ENCODE data around the gene THADA. TPM values are rescaled to one million over a fixed set of nuclear protein-coding genes. Genes with fewer than 3 reads are reported as not detected.
"Not testable (repeated sequence)": the region's sequence is repeated elsewhere in the genome, so short reads cannot be mapped to it uniquely, and the experiment has no call there.

Gene THADA
- total RNA-seq, 2 experiments from 2014 or later = 34.5 to 35.2 TPM

GRCh38 chr2:43610361-43610760 is 14.5 kb upstream of the THADA start:
- DNase-seq = no peak
- Mint-ChIP-seq H3K27me3 (no peaks in the 10 kb centered on the region), H3K4me3 (no peak overlapping the region), H3K27ac (no peak overlapping the region), H3K36me3 (no peaks in the 10 kb centered on the region), H3K4me1 (no peaks in the 10 kb centered on the region), H3K9me3 (no peaks in the 10 kb centered on the region)

GRCh38 chr2:43609290-43609918 is 13.6 kb upstream of the THADA start:
- peak; percentile 21 for DNase-seq
- Mint-ChIP-seq H3K9me3 (no peaks in the 10 kb centered on the region), H3K27ac (no peak overlapping the region), H3K36me3 (no peaks in the 10 kb centered on the region), H3K4me1 (peaks cover 3% of the 10 kb centered on the region), H3K4me3 (no peak overlapping the region), H3K27me3 (no peaks in the 10 kb centered on the region)

- H3K4me3 Mint-ChIP-seq = no peak overlapping the region
- DNase-seq = no peak
- no peak overlapping the region for H3K27ac Mint-ChIP-seq
- no peaks in the 10 kb centered on the region for H3K9me3 Mint-ChIP-seq
- H3K4me1 Mint-ChIP-seq = peaks cover 3% of the 10 kb centered on the region
- H3K36me3 Mint-ChIP-seq = no peaks in the 10 kb centered on the region
- H3K27me3 Mint-ChIP-seq = no peaks in the 10 kb centered on the region
Measured at GRCh38 chr2:43605851-43606250, 10.0 kb upstream of the THADA start.

- Mint-ChIP-seq H3K36me3 (no peaks in the 10 kb centered on the region), H3K4me1 (peaks cover 3% of the 10 kb centered on the region), H3K27me3 (no peaks in the 10 kb centered on the region), H3K27ac (no peak overlapping the region), H3K4me3 (no peak overlapping the region), H3K9me3 (no peaks in the 10 kb centered on the region)
- DNase-seq = no peak
Measured at GRCh38 chr2:43605079-43605655, 9.3 kb upstream of the THADA start.

GRCh38 chr2:43604674-43605073 is 8.8 kb upstream of the THADA start:
- Mint-ChIP-seq H3K4me1 (peaks cover 3% of the 10 kb centered on the region), H3K4me3 (no peak overlapping the region), H3K9me3 (no peaks in the 10 kb centered on the region), H3K27me3 (no peaks in the 10 kb centered on the region), H3K36me3 (no peaks in the 10 kb centered on the region), H3K27ac (no peak overlapping the region)
- no peak for DNase-seq

GRCh38 chr2:43600596-43600995 is 4.8 kb upstream of the THADA start:
- not testable (repeated sequence) for H3K27me3 Mint-ChIP-seq, H3K4me1 Mint-ChIP-seq, H3K4me3 Mint-ChIP-seq, H3K27ac Mint-ChIP-seq, H3K9me3 Mint-ChIP-seq, H3K36me3 Mint-ChIP-seq, DNase-seq

- Mint-ChIP-seq H3K27me3 (peaks cover 6% of the 10 kb centered on the region), H3K36me3 (peaks cover 21% of the 10 kb centered on the region), H3K9me3 (no peaks in the 10 kb centered on the region), H3K4me3 (peak overlapping the region; percentile 98), H3K27ac (peak overlapping the region; percentile 98), H3K4me1 (peaks cover 21% of the 10 kb centered on the region)
- DNase-seq = no peak
Measured at GRCh38 chr2:43594875-43595274, 963 bp downstream of the THADA start.

- Mint-ChIP-seq H3K4me3 (peak overlapping the region; percentile 8), H3K4me1 (peaks cover 21% of the 10 kb centered on the region), H3K36me3 (peaks cover 21% of the 10 kb centered on the region), H3K27ac (no peak overlapping the region), H3K9me3 (no peaks in the 10 kb centered on the region), H3K27me3 (peaks cover 5% of the 10 kb centered on the region)
- no peak for DNase-seq
Measured at GRCh38 chr2:43593254-43593653, 2.6 kb downstream of the THADA start.

- Mint-ChIP-seq H3K27ac (no peak overlapping the region), H3K9me3 (no peaks in the 10 kb centered on the region), H3K4me1 (peaks cover 19% of the 10 kb centered on the region), H3K4me3 (no peak overlapping the region), H3K36me3 (peaks cover 21% of the 10 kb centered on the region), H3K27me3 (no peaks in the 10 kb centered on the region)
- DNase-seq = no peak
Measured at GRCh38 chr2:43592443-43592842, 3.4 kb downstream of the THADA start.

- no peak for DNase-seq
- Mint-ChIP-seq H3K4me3 (no peak overlapping the region), H3K4me1 (peaks cover 13% of the 10 kb centered on the region), H3K27ac (no peak overlapping the region), H3K27me3 (no peaks in the 10 kb centered on the region), H3K9me3 (no peaks in the 10 kb centered on the region), H3K36me3 (peaks cover 24% of the 10 kb centered on the region)
Measured at GRCh38 chr2:43585708-43586107, 10.1 kb downstream of the THADA start.

- H3K4me3 Mint-ChIP-seq = no peak overlapping the region
- no peaks in the 10 kb centered on the region for H3K27me3 Mint-ChIP-seq
- H3K27ac Mint-ChIP-seq = no peak overlapping the region
- no peaks in the 10 kb centered on the region for H3K9me3 Mint-ChIP-seq
- peaks cover 35% of the 10 kb centered on the region for H3K36me3 Mint-ChIP-seq
- no peaks in the 10 kb centered on the region for H3K4me1 Mint-ChIP-seq
- DNase-seq = no peak
Measured at GRCh38 chr2:43579275-43579981, 16.4 kb downstream of the THADA start.

GRCh38 chr2:43576981-43577892 is 18.6 kb downstream of the THADA start:
- Mint-ChIP-seq H3K36me3 (peaks cover 33% of the 10 kb centered on the region), H3K4me1 (no peaks in the 10 kb centered on the region), H3K27me3 (no peaks in the 10 kb centered on the region), H3K27ac (no peak overlapping the region), H3K9me3 (no peaks in the 10 kb centered on the region), H3K4me3 (no peak overlapping the region)
- no peak for DNase-seq

GRCh38 chr2:43572244-43572643 is 23.6 kb downstream of the THADA start:
- no peak for DNase-seq
- H3K27ac Mint-ChIP-seq = no peak overlapping the region
- H3K9me3 Mint-ChIP-seq = no peaks in the 10 kb centered on the region
- H3K4me3 Mint-ChIP-seq = no peak overlapping the region
- peaks cover 35% of the 10 kb centered on the region for H3K36me3 Mint-ChIP-seq
- H3K27me3 Mint-ChIP-seq = no peaks in the 10 kb centered on the region
- H3K4me1 Mint-ChIP-seq = peaks cover 10% of the 10 kb centered on the region

GRCh38 chr2:43569921-43570320 is 25.9 kb downstream of the THADA start:
- Mint-ChIP-seq H3K4me3 (no peak overlapping the region), H3K9me3 (no peaks in the 10 kb centered on the region), H3K27me3 (no peaks in the 10 kb centered on the region), H3K4me1 (peaks cover 21% of the 10 kb centered on the region), H3K36me3 (peaks cover 36% of the 10 kb centered on the region), H3K27ac (peak overlapping the region; percentile 14)
- DNase-seq = no peak

GRCh38 chr2:43568228-43568627 is 27.6 kb downstream of the THADA start:
- Mint-ChIP-seq H3K9me3 (no peaks in the 10 kb centered on the region), H3K27ac (peak overlapping the region; percentile 12), H3K4me1 (peaks cover 31% of the 10 kb centered on the region), H3K4me3 (no peak overlapping the region), H3K27me3 (no peaks in the 10 kb centered on the region), H3K36me3 (peaks cover 43% of the 10 kb centered on the region)
- DNase-seq = no peak

All from activated naive CD8-positive, alpha-beta T cell treated with anti-CD3 and anti-CD28 coated beads for 36 hours (primary cell).